Glutamatergic neuron (in vitro differentiated cells): Measurements from ENCODE around the gene TNNI2. TPM values are rescaled to one million over a fixed set of nuclear protein-coding genes. Genes with fewer than 3 reads are reported as not detected.
A peak's percentile ranks its signal among the peaks of the same experiment; 100 is the strongest.

Source experiments
- DNase-seq: peaks from one replicate; pipeline ENCODE4 v3.0.0; 2022
- H3K27ac Mint-ChIP-seq: one replicate; pipeline ENCODE4 v1.8.0; 2020; ENCODE audit warnings: mild to moderate bottlenecking, mixed read lengths, inconsistent platforms; ENCODE audit not compliant: unreplicated experiment
- H3K27me3 Mint-ChIP-seq: one replicate; pipeline ENCODE4 v1.8.0; 2020; ENCODE audit warnings: mild to moderate bottlenecking, moderate library complexity, mixed read lengths, inconsistent platforms; ENCODE audit not compliant: unreplicated experiment
- H3K36me3 Mint-ChIP-seq: one replicate; pipeline ENCODE4 v1.8.0; 2020; ENCODE audit warnings: mild to moderate bottlenecking, mixed read lengths, inconsistent platforms; ENCODE audit not compliant: unreplicated experiment
- H3K4me1 Mint-ChIP-seq: one replicate; pipeline ENCODE4 v1.8.0; 2020; ENCODE audit warnings: mild to moderate bottlenecking, low read depth, mixed read lengths, inconsistent platforms; ENCODE audit not compliant: unreplicated experiment
- H3K4me3 Mint-ChIP-seq: one replicate; pipeline ENCODE4 v1.8.0; 2020; ENCODE audit warnings: mild to moderate bottlenecking, mixed read lengths, inconsistent platforms; ENCODE audit not compliant: unreplicated experiment
- H3K9me3 Mint-ChIP-seq: one replicate; pipeline ENCODE4 v1.8.0; 2020; ENCODE audit warnings: mild to moderate bottlenecking, moderate library complexity, mixed read lengths, inconsistent platforms; ENCODE audit not compliant: unreplicated experiment
- CTCF ChIP-seq: fragments of 200-600 bp; sonication (generic); IDR thresholded peaks from one replicate; pipeline ENCODE4 v1.5.0; 2021; ENCODE audit not compliant: partially characterized antibody, unreplicated experiment
- total RNA-seq: library from RNA; stranded (reverse); fragmentation: NEBNext Ultra II Directional; extraction: Animal tissue kit (Norgen Biotek cat#: 25700); gene quantifications from one replicate; pipeline ENCODE4 v1.2.1, GENCODE V29; 2021; ENCODE audit not compliant: unreplicated experiment

The TNNI2 gene
- total RNA-seq, 1 donor from 2014 or later, result not detected

GRCh38 chr11:1862588-1863351, 24.0 kb downstream of the TNNI2 start:
- H3K4me3 Mint-ChIP-seq, result no peak overlapping the region
- no peaks in the 10 kb centered on the region for H3K36me3 Mint-ChIP-seq
- DNase-seq, result no peak
- no peak for TF ChIP-seq CTCF
- no peaks in the 10 kb centered on the region for H3K27me3 Mint-ChIP-seq
- peaks cover 3% of the 10 kb centered on the region for H3K4me1 Mint-ChIP-seq
- H3K9me3 Mint-ChIP-seq, result no peaks in the 10 kb centered on the region
- no peak overlapping the region for H3K27ac Mint-ChIP-seq

GRCh38 chr11:1863352-1864216, 24.8 kb downstream of the TNNI2 start:
- Mint-ChIP-seq H3K27me3 (no peaks in the 10 kb centered on the region), H3K4me1 (peaks cover 3% of the 10 kb centered on the region), H3K27ac (no peak overlapping the region), H3K9me3 (no peaks in the 10 kb centered on the region), H3K4me3 (no peak overlapping the region), H3K36me3 (no peaks in the 10 kb centered on the region)
- TF ChIP-seq CTCF, result no peak
- peak; percentile 56 for DNase-seq

GRCh38 chr11:1864231-1864630, 25.4 kb downstream of the TNNI2 start:
- peaks cover 2% of the 10 kb centered on the region for H3K27me3 Mint-ChIP-seq
- H3K4me1 Mint-ChIP-seq, result peaks cover 3% of the 10 kb centered on the region
- no peaks in the 10 kb centered on the region for H3K36me3 Mint-ChIP-seq
- no peak overlapping the region for H3K27ac Mint-ChIP-seq
- DNase-seq, result no peak
- no peaks in the 10 kb centered on the region for H3K9me3 Mint-ChIP-seq
- no peak overlapping the region for H3K4me3 Mint-ChIP-seq
- no peak for TF ChIP-seq CTCF

- TF ChIP-seq CTCF, result no peak
- no peak for DNase-seq
- Mint-ChIP-seq H3K9me3 (no peaks in the 10 kb centered on the region), H3K4me1 (no peaks in the 10 kb centered on the region), H3K27me3 (peaks cover 2% of the 10 kb centered on the region), H3K36me3 (no peaks in the 10 kb centered on the region), H3K27ac (no peak overlapping the region), H3K4me3 (no peak overlapping the region)
These were observed 26.3 kb downstream of the TNNI2 start for GRCh38 chr11:1864831-1865665.
